ENCODE measurements around the gene PDCD4.

The PDCD4 gene

GRCh38 chr10:110829721-110830410 is 41.9 kb upstream of the PDCD4 start:
- Histone ChIP-seq H3K9ac (no peak overlapping the region), H3K4me1 (peaks cover 7% of the 10 kb centered on the region), H3K9me3 (no peaks in the 10 kb centered on the region), H3K36me3 (no peaks in the 10 kb centered on the region), H3K27ac (no peak overlapping the region), H3K4me2 (no peak overlapping the region), H4K20me1 (no peaks in the 10 kb centered on the region), H3K27me3 (no peaks in the 10 kb centered on the region), H3K4me3 (no peak overlapping the region)
- TF ChIP-seq Cebpa-rat (IDR thresholded peaks at IDR 0.05), result no peak

GRCh38 chr10:110833234-110833940 is 38.3 kb upstream of the PDCD4 start:
- H3K4me3 ChIP-seq, result no peak overlapping the region
- no peak for TF ChIP-seq Cebpa-rat (IDR thresholded peaks at IDR 0.05)
- H4K20me1 ChIP-seq, result no peaks in the 10 kb centered on the region
- H3K27ac ChIP-seq, result no peak overlapping the region
- H3K9ac ChIP-seq, result no peak overlapping the region
- H3K36me3 ChIP-seq, result no peaks in the 10 kb centered on the region
- no peak overlapping the region for H3K4me2 ChIP-seq
- peaks cover 20% of the 10 kb centered on the region for H3K4me1 ChIP-seq
- H3K9me3 ChIP-seq, result no peaks in the 10 kb centered on the region
- no peaks in the 10 kb centered on the region for H3K27me3 ChIP-seq

GRCh38 chr10:110833941-110834628 is 37.6 kb upstream of the PDCD4 start:
- Histone ChIP-seq H3K36me3 (no peaks in the 10 kb centered on the region), H3K4me2 (peak overlapping the region; percentile 48), H3K27me3 (no peaks in the 10 kb centered on the region), H4K20me1 (no peaks in the 10 kb centered on the region), H3K27ac (peak overlapping the region; percentile 19; the same call in 1 of the 2 replicates), H3K4me1 (peaks cover 20% of the 10 kb centered on the region), H3K4me3 (no peak overlapping the region), H3K9ac (no peak overlapping the region), H3K9me3 (no peaks in the 10 kb centered on the region)
- TF ChIP-seq Cebpa-rat (IDR thresholded peaks at IDR 0.05), result no peak

GRCh38 chr10:110834629-110835301 is 37.0 kb upstream of the PDCD4 start:
- Histone ChIP-seq H3K4me2 (peak overlapping the region; percentile 48), H3K4me3 (no peak overlapping the region), H3K36me3 (no peaks in the 10 kb centered on the region), H3K27me3 (no peaks in the 10 kb centered on the region), H3K9me3 (no peaks in the 10 kb centered on the region), H3K27ac (peak overlapping the region; percentile 19), H3K9ac (no peak overlapping the region), H3K4me1 (peaks cover 20% of the 10 kb centered on the region), H4K20me1 (no peaks in the 10 kb centered on the region)
- no peak for TF ChIP-seq Cebpa-rat (IDR thresholded peaks at IDR 0.05)

GRCh38 chr10:110835841-110836240 is 35.9 kb upstream of the PDCD4 start:
- Histone ChIP-seq H3K4me2 (peak overlapping the region; percentile 48; the same call in 1 of the 2 replicates), H3K27me3 (no peaks in the 10 kb centered on the region), H3K9me3 (no peaks in the 10 kb centered on the region), H3K4me1 (peaks cover 25% of the 10 kb centered on the region), H4K20me1 (no peaks in the 10 kb centered on the region), H3K36me3 (no peaks in the 10 kb centered on the region), H3K27ac (0 out of 2 replicates have a peak overlapping the region, but pooled peaks have one; percentile 7), H3K9ac (no peak overlapping the region), H3K4me3 (no peak overlapping the region)
- TF ChIP-seq Cebpa-rat (IDR thresholded peaks at IDR 0.05), result no peak

GRCh38 chr10:110836706-110837105 is 35.0 kb upstream of the PDCD4 start:
- H4K20me1 ChIP-seq, result no peaks in the 10 kb centered on the region
- no peaks in the 10 kb centered on the region for H3K36me3 ChIP-seq
- no peaks in the 10 kb centered on the region for H3K27me3 ChIP-seq
- H3K9me3 ChIP-seq, result no peaks in the 10 kb centered on the region
- no peak overlapping the region for H3K4me3 ChIP-seq
- H3K4me1 ChIP-seq, result peaks cover 34% of the 10 kb centered on the region
- no peak overlapping the region for H3K9ac ChIP-seq
- no peak for TF ChIP-seq Cebpa-rat (IDR thresholded peaks at IDR 0.05)
- H3K4me2 ChIP-seq, result no peak overlapping the region
- H3K27ac ChIP-seq, result no peak overlapping the region

GRCh38 chr10:110837418-110838171 is 34.1 kb upstream of the PDCD4 start:
- H3K9ac ChIP-seq, result no peak overlapping the region
- no peaks in the 10 kb centered on the region for H3K36me3 ChIP-seq
- H3K27ac ChIP-seq, result no peak overlapping the region
- H3K4me2 ChIP-seq, result no peak overlapping the region
- H3K27me3 ChIP-seq, result no peaks in the 10 kb centered on the region
- no peaks in the 10 kb centered on the region for H3K9me3 ChIP-seq
- H3K4me1 ChIP-seq, result peaks cover 43% of the 10 kb centered on the region
- H4K20me1 ChIP-seq, result no peaks in the 10 kb centered on the region
- H3K4me3 ChIP-seq, result no peak overlapping the region
- no peak for TF ChIP-seq Cebpa-rat (IDR thresholded peaks at IDR 0.05)

DNA sequence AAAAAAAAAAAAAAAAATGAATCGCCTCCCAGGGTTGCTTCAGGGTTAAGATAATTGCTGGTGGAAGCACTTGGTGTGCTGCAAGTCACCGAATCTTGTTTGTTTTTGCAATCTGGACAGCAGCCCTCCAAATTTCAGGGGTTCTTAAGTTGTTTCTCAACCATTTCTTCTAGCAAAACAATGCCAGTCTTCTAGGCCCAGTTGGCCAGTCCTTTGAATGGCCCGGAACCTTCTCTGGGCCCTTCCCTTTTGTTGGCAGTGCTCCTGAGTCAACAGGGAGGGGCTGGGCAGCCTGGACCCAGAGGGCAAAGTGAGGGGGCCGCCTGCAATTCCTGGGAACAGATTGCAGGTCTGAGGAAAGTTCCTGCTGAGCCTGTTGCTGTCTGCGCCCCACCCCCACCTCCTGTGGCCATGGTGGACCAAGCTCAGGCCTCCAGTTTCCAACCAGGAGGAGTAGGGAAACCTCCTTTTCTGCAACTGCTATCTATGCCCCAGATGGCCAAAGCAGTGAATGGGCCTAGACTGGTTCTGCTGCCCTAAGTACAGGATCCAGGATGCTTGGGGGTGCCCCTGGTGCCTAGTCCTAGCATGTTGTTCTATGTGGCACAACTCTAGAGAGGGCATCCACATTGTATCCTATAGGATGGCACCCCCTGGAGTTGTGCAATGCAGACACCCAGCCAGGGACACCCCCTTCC is 31.4 kb upstream of the PDCD4 start:
- TF ChIP-seq Cebpa-rat (IDR thresholded peaks at IDR 0.05), result no peak
- H3K4me1 ChIP-seq, result peaks cover 58% of the 10 kb centered on the region
- H3K9ac ChIP-seq, result no peak overlapping the region

More for the DNA sequence above, 31.4 kb upstream of the PDCD4 start:
- Histone ChIP-seq H3K27ac (peak overlapping the region; percentile 83; the same call in 1 of the 2 replicates), H3K9me3 (no peaks in the 10 kb centered on the region), H3K36me3 (no peaks in the 10 kb centered on the region), H3K27me3 (no peaks in the 10 kb centered on the region), H3K4me2 (0 out of 2 replicates have a peak overlapping the region, but pooled peaks have one; percentile 82), H4K20me1 (no peaks in the 10 kb centered on the region), H3K4me3 (no peak overlapping the region)

Measured in BLaER1 (cell line).